A673 (cell line): Measurements from ENCODE around the gene RBM14. TPM values are rescaled to one million over a fixed set of nuclear protein-coding genes. Genes with fewer than 3 reads are reported as not detected.

ENCODE experiments used
- BruUV-seq: library from RNA; stranded (reverse); fragments of 400-500 nt; replicated peaks from 2 replicates; lab custom pipeline; 2021; lab: Mats Ljungman, UMichigan
- CTCF ChIA-PET: fragments of 300-600 bp; sonication (Branson Sonifier 250); formaldehyde crosslinking; loops from one replicate; lab custom pipeline; 2022; ENCODE audit warnings: antibody characterized with exemption; lab: Charles Lee
- POLR2A ChIA-PET: fragments of 300-600 bp; sonication (Branson Sonifier 250); formaldehyde crosslinking; loops from one replicate; lab custom pipeline; 2022; ENCODE audit warnings: antibody characterized with exemption; ENCODE audit not compliant: low non-redundant PET; lab: Charles Lee
- DNase-seq: peaks from one replicate; pipeline ENCODE4 v3.0.0-alpha.2; 2015; ENCODE audit warnings: low spot score
- H3K27ac ChIP-seq: fragments of 200-600 bp; sonication (generic); 2 replicates; pipeline ENCODE4 v1.5.1; 2016; ENCODE audit warnings: mixed run types, low read depth, mild to moderate bottlenecking, mixed read lengths, antibody characterized with exemption, low read length; ENCODE audit not compliant: poor library complexity, severe bottlenecking
- H3K27me3 ChIP-seq: fragments of 200-600 bp; sonication (generic); replicated peaks from 2 replicates; pipeline ENCODE4 v1.6.1; 2017; ENCODE audit warnings: mixed run types, low read depth, mild to moderate bottlenecking, mixed read lengths, antibody characterized with exemption, low read length; ENCODE audit not compliant: insufficient read depth, poor library complexity
- H3K36me3 ChIP-seq: fragments of 200-600 bp; sonication (generic); 2 replicates; pipeline ENCODE4 v1.6.1; 2016; ENCODE audit warnings: mixed run types, mild to moderate bottlenecking, mixed read lengths, antibody characterized with exemption, low read length; ENCODE audit not compliant: insufficient read depth, poor library complexity, severe bottlenecking
- H3K4me1 ChIP-seq: fragments of 200-600 bp; sonication (generic); 2 replicates; pipeline ENCODE4 v1.6.1; 2017; ENCODE audit warnings: mixed run types, mild to moderate bottlenecking, mixed read lengths, antibody characterized with exemption, low read length; ENCODE audit not compliant: insufficient read depth, poor library complexity, severe bottlenecking
- H3K4me3 ChIP-seq: fragments of 200-600 bp; sonication (generic); 2 replicates; pipeline ENCODE4 v1.5.1; 2016; ENCODE audit warnings: low read depth, mixed run types, mild to moderate bottlenecking, mixed read lengths, low read length; ENCODE audit not compliant: poor library complexity, severe bottlenecking
- H3K9me3 ChIP-seq: fragments of 200-600 bp; sonication (generic); 2 replicates; pipeline ENCODE4 v1.6.1; 2016; ENCODE audit warnings: mixed run types, low read depth, mild to moderate bottlenecking, mixed read lengths, antibody characterized with exemption, low read length; ENCODE audit not compliant: poor library complexity, severe bottlenecking
- EZH2 ChIP-seq: fragments of 200-600 bp; sonication (generic); IDR thresholded peaks from 2 replicates; pipeline ENCODE4 v1.6.1; 2017; ENCODE audit warnings: borderline replicate concordance, low read depth, mild to moderate bottlenecking, mixed read lengths, antibody characterized with exemption, low read length; ENCODE audit not compliant: poor library complexity, severe bottlenecking
- intact Hi-C: fragments of 100-400 bp; cut with micrococcal nuclease; formaldehyde crosslinking; loops from one replicate; pipeline ENCODE4 v1.10.0; 2022; ENCODE audit not compliant: unreplicated experiment
- total RNA-seq: library from RNA; stranded (reverse); gene quantifications from 2 replicates; pipeline ENCODE4 v1.2.3, GENCODE V29; 2021
- TF ChIP-seq, protein P1 (sequence below): fragments of 300-800, 200-600 bp; sonication (generic); conservative IDR thresholded peaks from 2 replicates; pipeline ENCODE4 v1.5.1; 2017; ENCODE audit warnings: low read depth, mild to moderate bottlenecking, antibody characterized with exemption, low read length, moderate library complexity, mixed read lengths

RBM14 gene
- total RNA-seq, 1 experiment from 2014 or later: 162 TPM

DNA sequence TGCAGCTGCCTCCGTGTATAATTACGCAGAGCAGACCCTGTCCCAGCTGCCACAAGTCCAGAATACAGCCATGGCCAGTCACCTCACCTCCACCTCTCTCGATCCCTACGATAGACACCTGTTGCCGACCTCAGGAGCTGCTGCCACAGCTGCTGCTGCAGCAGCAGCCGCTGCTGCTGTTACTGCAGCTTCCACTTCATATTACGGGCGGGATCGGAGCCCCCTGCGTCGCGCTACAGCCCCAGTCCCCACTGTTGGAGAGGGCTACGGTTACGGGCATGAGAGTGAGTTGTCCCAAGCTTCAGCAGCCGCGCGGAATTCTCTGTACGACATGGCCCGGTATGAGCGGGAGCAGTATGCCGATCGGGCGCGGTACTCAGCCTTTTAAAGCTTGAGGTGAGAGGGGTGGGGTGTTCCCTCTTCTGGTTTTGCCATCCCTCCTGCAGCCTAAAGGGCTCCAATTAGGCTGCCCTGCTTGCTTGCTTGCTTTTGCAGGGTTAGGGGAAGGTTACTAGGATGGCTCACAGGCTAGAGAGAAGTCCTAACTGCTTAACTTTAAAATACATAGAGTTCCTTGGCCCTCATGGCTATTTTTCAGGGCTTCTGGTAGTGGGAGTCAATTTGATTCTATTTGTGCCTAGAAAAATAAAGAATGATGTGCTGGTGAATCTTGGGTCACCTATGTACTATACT is 27.5 kb downstream of the RBM14 start:
- ChIA-PET POLR2A (no interaction called here), CTCF (interaction anchor here (1.4 kb wide), 1 partner anchor 35 kb away, joined by 3 read pairs; no protein-coding TSS in a partner anchor)
- no peak overlapping the region for H3K27ac ChIP-seq
- H3K4me3 ChIP-seq: no peak overlapping the region
- H3K4me1 ChIP-seq: peaks cover 36% of the 10 kb centered on the region
- H3K27me3 ChIP-seq: no peaks in the 10 kb centered on the region
- intact Hi-C loops: no loop called here
- BruUV-seq: no TSS peak
- peaks cover 93% of the 10 kb centered on the region for H3K36me3 ChIP-seq
- H3K9me3 ChIP-seq: no peaks in the 10 kb centered on the region
- no peak for DNase-seq
- TF ChIP-seq, protein P1, sequence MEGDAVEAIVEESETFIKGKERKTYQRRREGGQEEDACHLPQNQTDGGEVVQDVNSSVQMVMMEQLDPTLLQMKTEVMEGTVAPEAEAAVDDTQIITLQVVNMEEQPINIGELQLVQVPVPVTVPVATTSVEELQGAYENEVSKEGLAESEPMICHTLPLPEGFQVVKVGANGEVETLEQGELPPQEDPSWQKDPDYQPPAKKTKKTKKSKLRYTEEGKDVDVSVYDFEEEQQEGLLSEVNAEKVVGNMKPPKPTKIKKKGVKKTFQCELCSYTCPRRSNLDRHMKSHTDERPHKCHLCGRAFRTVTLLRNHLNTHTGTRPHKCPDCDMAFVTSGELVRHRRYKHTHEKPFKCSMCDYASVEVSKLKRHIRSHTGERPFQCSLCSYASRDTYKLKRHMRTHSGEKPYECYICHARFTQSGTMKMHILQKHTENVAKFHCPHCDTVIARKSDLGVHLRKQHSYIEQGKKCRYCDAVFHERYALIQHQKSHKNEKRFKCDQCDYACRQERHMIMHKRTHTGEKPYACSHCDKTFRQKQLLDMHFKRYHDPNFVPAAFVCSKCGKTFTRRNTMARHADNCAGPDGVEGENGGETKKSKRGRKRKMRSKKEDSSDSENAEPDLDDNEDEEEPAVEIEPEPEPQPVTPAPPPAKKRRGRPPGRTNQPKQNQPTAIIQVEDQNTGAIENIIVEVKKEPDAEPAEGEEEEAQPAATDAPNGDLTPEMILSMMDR: no peak
- TF ChIP-seq EZH2: no peak

DNA sequence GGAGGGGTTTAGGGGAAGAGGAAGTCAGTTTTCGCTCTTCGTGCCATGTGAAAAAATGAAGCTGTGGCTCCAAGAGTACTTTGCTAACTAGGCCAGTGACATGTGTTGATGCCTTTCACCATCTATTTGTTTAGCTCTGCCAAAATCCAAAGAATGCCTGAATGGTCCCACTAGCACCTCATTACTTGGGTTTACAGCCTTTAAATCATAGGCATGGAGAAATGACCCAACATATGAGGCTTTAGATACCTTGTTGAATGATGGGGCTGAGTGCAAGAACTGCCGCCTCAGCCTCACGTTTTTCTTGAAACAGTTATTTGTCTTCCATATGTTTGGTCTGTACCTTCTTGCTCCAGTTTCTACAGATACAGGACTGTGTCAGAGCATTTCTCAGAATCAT is 30.4 kb downstream of the RBM14 start:
- CTCF ChIA-PET: no interaction called here
- BruUV-seq: no TSS peak
- peaks cover 98% of the 10 kb centered on the region for H3K36me3 ChIP-seq

DNA sequence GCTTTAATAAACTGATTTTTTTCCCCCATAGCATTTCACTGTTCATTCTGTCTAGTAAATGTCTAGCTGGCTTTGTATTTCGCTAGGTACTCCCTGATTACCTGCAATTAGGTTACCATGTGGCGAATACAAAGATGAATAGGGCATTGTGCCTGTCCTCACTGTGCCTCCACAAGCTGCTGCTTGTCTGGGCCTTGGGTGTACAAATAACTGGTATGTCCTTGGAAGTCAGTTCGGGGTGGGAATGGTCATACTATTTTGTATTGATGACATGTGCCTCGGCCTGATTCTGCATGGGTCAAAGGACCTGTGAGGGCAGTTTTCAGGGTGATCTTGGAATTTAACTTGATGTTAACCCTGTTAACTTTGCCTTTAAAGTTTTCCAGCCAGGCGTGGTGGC is 33.5 kb downstream of the RBM14 start:
- CTCF ChIA-PET: no interaction called here
- H3K4me1 ChIP-seq: no peaks in the 10 kb centered on the region
- no peaks in the 10 kb centered on the region for H3K9me3 ChIP-seq
- DNase-seq: no peak
- no peaks in the 10 kb centered on the region for H3K27me3 ChIP-seq
- POLR2A ChIA-PET: no interaction called here
- no peak for TF ChIP-seq EZH2
- TF ChIP-seq, protein P1: no peak
- H3K4me3 ChIP-seq: no peak overlapping the region
- H3K36me3 ChIP-seq: peaks cover 89% of the 10 kb centered on the region
- no peak overlapping the region for H3K27ac ChIP-seq
- BruUV-seq: no TSS peak
- intact Hi-C loops: no loop called here

More for the DNA sequence above, 30.4 kb downstream of the RBM14 start:
- Histone ChIP-seq H3K9me3 (no peaks in the 10 kb centered on the region), H3K27me3 (no peaks in the 10 kb centered on the region), H3K4me3 (no peak overlapping the region), H3K4me1 (peaks cover 16% of the 10 kb centered on the region), H3K27ac (no peak overlapping the region)
- POLR2A ChIA-PET: no interaction called here
- no peak for DNase-seq
- intact Hi-C loops: no loop called here
- TF ChIP-seq EZH2: no peak
- TF ChIP-seq, protein P1: no peak
